Measurements from ENCODE around the gene SLC14A1.
A peak's percentile ranks its signal among the peaks of the same experiment; 100 is the strongest.

Gene SLC14A1

DNA sequence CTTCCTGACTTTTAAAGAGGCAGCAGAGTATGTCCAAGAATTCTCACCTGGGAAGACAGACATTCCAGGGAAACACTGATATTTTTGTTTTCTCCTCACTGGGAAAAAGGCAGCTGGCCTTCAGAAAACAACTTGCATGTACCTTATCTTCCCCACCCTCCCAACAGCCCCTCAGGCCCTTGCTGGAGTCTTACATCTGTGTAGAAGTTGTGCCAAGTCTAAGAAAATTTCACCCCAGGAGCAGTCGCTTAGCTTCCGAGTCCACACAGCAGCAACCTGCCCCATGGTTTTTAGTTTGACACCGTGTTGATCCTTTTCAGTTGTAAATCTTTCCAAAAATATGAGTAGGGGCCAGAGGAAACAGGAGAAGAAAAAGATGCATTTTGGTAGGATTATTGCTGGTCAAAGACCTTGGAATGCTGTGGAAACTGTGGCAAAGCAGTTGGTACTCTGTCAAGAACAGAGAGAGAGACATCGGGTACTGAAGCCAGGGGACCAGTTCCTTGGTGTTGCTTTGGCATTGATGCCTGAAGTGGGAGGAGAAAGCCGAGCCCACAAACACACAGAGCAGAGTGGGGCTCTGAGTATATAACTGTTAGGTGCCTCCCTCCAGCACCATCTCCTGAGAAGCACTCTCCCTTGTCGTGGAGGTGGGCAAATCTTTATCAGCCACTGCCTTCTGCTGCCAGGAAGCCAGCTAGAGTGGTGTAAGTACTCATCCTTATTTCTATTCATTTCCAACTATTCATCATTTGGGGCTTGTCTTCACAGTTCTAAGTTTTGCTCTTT is at the start of gene SLC14A1:
SLC14A1 (plus strand) TSS at position 615 of the 789 bp plus-strand sequence. CDS start 6,140 bp downstream, outside the sequence.
- no peak for DNase-seq (ENCODE audit: low spot score)

DNA sequence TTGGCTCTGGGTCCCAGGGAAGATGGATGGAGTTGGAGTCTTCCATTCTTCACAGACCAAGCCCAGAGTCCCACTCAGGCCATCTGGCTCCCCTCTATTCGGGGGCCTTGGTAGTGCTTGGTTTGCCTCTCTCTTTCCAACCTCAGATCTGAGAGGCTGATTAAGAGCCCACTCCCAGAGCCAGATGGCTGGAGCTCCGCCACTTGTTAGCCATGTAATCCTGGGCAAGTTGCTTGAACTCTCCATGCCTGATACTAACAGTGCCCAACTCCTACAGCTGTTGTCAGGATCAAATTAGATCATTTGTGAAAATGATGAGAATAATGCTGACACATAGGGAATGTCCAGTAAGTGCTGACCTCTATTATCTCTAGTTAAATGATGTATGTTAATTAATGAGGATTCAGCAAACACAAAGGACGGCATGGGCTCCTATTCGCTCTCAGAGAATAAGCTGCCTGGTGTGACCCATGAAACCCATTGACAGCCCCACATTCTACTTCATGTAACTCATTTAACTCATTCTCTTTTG is 46.6 kb upstream of the SLC14A1 start:
- DNase-seq (ENCODE audit: low spot score), result no peak

DNA sequence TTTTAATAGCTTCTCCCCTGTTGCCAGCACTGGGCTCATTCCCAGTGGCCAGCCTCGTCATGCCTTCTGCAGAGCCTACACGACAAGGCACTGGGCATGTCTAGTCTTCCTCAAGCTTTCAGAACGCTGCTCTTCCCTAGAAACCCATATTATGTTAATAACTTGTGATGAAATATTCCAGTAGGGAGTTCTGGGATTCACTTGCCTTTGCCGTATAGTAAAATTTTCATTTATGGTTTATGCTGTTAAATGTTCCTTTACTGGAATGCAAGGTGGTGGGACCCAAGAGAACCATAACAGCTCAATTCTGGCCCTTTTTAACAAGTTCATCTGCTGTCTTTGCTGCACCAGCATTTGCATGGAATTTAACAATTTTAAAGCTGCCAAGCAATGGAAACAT is 45.5 kb upstream of the SLC14A1 start:
- DNase-seq (ENCODE audit: low spot score), result no peak

DNA sequence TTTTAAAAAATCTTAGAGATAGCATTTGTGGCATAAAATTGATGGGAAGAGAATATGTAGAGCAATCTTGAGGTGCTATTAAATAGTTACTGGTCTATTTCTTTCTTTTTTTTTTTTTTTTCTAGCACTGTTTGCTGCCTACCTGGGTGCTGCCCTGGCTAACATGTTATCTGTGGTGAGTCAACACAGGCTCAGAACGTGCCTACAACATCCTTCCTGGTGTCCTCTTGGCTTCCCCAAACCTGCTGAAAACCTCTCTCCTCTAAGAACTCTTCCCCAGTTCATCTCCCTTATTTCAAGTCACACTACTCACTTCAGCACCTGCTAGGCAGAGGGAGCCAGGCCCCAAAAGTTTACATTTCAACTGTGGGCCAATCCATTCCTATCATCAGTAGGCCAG is 45.1 kb upstream of the SLC14A1 start:
- DNase-seq (ENCODE audit: low spot score), result no peak

DNA sequence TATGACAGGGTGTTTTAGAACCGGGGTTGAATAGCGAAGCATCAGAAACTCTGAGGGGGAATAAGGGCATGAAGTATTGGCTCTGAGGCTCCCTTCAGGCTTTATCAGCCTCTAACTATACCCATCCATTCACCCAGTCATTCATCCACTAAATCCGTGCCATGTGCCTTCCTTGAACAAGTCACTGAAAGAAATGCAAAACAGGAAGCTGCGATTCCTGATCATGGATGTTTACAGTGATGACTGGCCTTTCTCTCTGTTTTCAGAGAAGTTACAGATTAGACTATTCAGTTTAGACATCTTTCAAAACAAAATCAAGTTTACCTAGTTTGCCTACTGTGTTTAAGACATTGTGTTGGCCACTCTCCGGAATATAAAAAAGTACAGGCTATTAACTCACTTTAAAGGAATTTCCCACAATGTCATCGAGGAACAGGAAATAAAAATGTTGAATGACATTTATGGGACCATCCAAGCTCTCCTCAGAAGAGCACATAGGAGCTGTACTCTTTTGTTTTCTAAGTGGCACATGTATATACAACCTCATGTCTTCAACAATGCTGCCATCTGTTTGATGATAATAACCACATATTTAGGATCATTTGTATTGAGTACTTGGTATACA is 43.8 kb upstream of the SLC14A1 start:
- no peak for DNase-seq (ENCODE audit: low spot score)

DNA sequence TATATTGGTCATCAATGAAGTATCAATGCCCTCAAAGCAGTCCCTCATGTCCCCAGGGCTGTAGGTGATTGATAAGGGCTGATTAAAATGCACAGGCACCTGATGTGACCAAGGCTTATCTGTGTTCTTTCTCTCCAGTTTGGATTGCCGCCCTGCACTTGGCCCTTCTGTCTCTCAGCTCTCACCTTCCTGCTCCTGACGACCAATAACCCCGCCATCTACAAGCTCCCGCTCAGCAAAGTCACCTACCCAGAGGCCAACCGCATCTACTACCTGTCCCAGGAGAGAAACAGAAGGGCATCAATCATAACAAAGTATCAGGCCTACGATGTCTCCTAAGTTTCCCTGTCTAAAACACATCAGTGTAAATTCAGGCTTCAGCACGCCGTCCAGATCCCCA is 41.8 kb upstream of the SLC14A1 start:
- DNase-seq (ENCODE audit: low spot score), result no peak

DNA sequence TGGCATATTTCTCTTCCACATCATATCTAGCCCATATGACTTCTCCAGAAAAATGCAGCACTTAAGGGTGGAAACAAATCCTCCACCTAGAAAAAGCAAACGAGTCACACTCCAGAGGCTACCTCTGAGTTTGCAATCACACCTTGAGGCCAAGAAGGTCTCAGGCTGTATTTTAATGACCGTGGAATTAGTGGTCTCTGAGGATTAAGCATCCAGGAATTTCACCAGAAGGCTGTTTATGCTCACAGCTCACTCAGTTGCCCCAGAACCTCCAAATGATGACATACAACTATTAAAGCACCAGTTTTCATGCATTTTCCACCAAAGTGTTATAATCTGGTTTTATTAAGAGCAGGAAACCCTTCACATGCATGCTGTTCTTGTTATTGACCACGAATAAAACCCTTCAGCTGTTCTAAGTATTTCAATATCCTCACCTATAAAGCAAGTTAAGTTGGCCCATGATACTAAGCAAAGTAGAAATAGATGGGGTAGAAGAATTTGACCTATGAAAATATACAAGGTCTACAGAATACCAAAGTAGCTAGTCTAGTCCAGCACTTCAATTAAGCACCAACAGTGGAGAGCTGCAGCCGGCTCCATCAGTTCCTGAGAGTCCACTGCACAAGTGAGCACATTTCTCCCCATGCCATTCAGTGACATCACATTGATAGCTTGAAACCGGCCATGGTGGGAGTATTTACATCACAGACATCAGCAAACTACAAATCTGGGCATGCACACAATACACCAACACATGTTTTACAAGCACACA is 39.5 kb upstream of the SLC14A1 start:
- peak; percentile 43 for DNase-seq (ENCODE audit: low spot score)

DNA sequence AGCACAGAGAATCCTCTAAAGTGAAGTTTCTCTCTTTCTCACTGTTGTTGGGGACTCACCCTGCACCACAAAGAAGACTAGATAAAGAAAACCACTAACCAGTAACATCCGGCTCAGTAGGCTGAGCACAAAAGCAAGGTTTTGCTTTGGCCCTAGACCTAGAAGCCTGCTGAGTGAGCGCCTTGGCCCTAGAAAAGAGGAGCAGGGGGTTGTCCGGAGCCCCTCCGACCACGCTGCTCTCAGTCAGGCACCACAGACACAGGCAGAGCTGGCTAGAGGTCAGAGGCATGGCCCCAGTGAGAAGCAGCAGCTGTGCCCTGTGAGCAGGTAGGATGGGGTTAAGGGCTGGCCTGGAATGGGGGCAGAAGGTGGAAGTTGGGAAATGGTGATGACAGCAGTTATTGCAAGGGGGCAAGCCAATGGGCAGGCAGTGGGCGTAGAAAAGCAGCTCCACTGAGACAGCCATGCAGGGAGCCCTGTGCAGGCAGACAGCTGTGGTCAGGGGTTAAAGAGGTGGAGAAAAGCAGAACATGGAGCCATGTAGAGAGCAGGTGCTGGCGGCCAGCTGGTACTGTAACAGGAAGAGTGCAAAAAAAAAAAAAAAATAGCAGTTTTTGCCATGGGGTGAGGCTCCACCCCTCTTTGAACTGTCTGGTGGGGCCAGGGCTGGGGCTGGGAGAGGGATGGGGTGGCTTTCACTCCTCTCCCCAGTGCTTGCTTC is 36.9 kb upstream of the SLC14A1 start:
- no peak for DNase-seq (ENCODE audit: low spot score)

DNA sequence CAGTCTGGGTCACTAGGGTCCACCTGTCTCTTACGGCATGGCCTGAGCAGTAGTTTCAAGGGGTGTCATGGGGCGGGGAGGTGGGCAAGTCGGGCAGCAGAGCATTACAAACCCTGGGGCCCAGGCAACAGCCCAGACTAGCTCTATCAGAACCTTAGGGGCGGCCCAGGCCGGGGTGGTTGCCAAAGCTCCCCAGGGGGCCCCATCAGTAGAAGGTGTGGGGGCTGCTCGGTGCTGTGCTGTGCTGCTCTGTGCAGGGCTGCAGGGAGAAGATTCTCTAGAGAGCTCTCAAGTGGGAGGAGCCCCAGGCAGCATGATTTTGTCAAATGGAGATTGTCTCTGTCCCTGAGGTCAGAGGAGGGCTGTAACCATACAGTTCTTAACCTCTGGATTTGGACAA is 36.4 kb upstream of the SLC14A1 start:
- no peak for DNase-seq (ENCODE audit: low spot score)

DNA sequence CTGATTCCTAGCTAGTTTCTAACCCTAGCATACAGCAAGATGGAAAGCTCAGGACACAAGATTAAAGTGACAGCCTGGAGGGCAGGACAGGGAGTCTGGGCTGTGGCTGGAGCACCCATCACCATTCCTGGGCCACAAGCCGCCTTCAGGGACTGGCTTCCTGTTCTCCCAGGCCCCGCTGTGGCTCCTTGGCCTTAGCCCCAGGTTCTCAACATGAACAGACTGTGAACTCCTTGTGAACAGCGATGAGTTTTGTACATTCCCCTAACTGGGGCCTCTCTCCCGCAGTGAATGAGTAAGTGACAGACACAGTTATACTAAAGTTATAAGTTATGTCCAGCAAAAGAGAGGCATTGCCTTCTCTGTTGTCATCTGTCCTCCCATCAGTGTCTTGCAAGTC is 35.9 kb upstream of the SLC14A1 start:
- DNase-seq (ENCODE audit: low spot score), result no peak

DNA sequence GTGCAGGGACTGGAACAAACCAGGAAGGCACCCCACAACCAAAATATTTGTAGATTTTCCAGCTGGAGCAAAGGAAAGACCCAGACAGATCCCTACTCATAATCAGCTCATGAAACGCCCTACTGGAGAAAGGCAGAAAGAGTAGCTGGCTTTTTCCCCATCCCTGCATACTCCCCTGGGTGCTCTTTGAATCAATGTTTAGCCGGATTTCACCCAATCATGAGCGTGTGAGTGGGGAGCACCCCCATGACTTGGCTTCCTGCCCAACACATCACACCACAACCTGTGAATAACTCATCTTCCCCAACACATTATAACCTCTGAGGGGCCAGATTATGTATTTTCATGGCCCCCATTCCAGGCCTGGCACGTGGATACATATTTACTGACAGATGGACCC is 35.1 kb upstream of the SLC14A1 start:
- no peak for DNase-seq (ENCODE audit: low spot score)

DNA sequence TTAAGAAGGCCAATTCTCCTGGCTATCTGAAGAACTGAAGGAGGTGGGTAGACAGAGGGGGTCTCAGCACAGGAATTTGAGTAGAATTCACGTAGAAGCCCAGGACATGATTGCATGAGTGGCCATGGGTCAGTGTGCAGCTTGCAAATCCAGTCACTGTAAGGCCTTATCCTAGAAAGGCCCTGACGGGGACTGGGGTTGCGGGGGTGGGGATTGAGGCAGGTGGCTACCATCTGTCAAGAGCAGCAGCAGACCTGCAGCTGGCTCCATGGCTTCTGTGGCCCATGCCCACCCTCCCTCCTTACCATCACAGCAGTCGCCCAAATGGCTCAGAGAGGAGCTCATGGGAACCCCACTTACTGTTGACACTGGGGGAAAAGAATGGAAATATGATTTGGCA is 34.6 kb upstream of the SLC14A1 start:
- DNase-seq (ENCODE audit: low spot score), result no peak

DNA sequence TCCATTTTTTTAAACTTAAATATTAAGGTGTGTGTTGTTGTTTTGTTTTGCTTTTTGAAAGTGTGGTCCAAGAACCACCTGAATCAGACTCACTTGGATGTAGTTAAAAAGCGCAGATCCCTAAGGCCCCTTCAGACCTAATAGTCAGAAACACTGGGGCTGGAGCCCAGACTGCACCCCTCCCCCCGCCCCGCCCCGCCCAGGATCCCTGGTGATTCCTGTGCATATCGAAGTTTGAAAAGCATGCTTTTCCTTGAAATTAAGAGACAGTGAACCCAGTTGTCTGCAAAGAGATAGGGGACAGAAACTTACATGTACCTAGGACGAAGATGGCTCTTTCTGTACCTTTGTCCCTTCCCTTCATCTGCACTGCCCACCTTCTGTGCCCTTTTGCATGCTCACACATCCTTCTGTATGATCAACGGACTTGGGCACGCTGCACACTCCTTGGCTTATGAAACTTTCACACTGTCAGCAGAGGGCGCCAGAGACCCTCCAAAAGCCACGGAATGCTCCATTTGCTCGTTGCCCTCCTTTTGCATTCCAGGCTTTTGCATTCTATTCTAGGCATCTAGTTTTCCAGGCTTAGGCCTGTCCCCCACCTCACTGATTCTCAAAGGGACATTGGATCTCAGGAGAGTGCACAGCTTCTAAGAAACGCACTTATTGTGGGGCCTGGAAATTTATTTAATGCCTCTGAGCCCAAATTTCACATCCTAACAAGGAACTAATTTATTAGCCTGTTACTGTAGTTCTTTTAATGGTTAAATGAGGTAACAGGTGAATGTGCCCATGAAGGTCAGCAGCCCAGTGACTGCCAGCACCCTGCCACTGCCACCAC is 32.8 kb upstream of the SLC14A1 start:
- peak; percentile 84 for DNase-seq (ENCODE audit: low spot score)

DNA sequence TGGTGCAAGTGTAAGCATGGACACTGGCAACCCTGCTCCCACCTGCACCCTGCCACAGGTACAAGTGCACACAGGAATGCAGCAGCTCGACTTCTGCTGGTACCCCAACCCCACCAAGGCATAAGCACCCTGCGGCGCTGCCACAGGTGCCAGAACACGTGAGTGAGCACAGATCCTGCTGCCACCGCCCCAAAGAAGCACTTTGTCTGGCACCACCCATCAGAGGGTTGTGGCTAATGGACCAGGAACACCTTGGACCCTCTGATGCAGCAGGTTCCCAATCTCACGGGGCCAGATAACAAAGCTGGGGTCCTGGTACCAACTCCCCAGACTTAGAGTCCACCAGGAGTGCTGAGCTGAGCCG is 32.2 kb upstream of the SLC14A1 start:
- DNase-seq (ENCODE audit: low spot score), result no peak

DNA sequence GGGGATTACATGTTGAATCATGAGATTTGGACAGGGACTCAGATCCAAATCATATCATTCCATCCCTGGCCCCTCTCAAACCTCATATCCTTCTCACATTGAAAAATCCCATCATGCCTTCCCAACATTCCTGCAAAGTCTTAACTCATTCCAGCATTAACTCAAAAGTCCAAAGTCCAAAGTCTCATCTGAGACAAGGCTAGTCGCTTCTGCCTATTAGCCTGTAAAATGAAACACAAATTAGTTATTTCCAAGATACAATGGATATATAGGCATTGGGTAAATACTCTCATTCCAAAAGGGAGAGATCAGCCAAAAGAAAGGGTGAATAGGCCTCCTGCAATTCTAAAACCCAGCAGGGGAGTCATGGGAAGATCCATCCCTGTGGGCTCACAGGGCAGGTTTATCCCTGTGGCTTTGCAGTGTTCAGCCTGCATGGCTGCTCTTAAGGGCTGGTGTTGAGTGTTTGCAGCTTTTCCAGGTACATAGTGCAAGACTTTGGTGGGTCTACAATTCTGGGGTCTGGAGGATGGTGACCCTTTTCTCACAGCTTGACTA is 21.2 kb upstream of the SLC14A1 start:
- DNase-seq (ENCODE audit: low spot score), result no peak

DNA sequence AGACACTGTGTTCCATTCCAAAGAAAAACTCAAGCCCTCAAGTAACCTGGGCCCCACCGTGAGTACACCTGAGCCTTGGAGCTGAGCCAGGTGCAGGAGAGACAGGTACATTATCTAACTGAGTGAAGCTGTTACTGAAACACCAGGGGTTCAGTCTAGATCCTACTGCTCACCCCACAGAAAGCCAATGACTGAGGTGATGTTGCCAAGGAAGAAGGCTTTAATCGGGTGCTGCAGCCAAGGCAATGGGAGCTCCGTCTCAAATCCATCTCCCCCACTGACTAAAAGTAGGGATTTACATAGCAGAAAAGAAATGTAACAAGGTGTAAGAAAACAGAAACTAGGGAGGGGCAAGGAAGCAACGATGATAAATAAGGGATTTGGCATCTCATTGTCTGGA is 15.2 kb upstream of the SLC14A1 start:
- no peak for DNase-seq (ENCODE audit: low spot score)

DNA sequence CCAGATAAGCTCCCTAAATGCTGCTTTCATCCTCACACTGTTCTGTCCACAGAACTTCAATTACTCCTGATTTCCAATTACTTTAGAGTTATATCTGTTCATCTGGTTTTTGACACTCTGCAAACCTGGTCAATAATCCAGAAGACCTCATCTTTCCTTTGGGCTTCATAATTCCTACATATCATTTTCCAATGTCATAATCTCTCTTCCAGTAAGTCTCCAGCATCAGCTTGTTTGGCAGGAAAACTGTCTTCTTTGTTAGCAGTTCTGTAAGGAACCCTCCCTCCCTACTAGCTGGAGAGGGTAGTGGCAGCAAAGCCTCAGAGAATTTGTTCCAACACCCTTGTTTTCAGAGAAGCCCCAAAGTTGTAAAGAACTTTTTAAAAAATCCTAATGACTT is 11.9 kb upstream of the SLC14A1 start:
- DNase-seq (ENCODE audit: low spot score), result no peak

DNA sequence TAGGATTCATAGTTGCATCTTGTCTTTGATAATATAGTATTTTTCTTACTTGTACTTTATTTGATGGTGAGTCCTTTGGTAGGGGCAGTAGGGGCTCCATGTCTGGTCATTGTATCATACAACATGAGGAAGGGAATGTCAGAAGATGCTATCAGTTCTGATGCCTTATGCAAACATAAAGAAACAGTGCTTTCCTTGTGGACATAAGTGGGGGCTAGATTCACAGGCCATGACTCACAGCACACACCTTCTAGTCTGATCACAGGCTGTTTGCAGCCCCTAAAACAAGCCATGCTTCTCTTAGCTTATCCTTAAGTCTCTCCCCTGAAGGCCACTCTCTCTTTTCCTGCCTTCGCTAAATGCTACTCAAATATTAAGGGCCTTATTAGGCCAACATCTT is 10.7 kb upstream of the SLC14A1 start:
- no peak for DNase-seq (ENCODE audit: low spot score)

DNA sequence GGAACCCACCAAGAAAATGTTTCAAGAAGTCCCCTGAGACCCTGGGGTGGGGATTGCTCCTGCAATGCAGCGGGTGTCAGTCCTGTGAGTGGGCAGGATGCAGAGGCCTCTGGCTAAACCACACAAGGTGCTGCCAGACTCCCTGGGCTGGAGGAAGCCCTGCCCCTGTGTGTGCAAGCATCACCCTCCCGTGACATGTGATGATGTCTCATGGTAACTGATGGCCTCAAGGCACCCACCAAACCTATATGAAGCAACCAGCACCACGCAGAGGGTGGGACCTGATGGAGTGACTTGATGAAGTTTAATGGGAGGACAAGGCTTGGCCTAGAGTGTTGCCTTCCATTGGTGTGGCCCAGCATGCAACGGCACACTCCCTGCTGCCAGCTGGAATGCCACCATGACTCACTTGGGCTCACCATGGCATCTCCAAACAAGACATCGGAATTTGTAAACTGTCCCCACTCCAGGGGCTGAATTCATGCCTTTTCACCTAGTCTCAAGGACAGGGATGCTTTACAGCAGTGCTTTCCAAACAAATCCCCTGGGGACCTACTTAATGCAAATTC is 8.7 kb upstream of the SLC14A1 start:
- DNase-seq (ENCODE audit: low spot score), result no peak

DNA sequence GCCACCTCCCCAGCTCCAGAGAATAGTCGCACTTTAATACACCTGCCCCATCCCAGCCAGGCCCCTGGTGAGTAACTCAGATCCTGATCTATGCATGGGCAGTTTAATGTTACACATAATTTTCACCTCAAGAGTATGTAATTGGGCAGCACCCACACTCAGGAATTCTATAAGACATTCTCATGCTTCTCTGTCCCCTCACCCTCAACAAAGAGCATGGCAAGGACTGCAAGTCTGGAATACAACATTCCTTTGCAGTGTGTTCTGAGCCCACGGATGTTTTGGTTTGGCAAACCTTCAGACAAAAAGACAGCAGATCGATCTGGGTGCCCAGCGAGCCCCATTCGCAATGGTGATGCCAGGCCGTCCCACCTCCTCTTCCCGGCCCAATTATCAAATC is 4.9 kb upstream of the SLC14A1 start:
- DNase-seq (ENCODE audit: low spot score), result no peak

DNA sequence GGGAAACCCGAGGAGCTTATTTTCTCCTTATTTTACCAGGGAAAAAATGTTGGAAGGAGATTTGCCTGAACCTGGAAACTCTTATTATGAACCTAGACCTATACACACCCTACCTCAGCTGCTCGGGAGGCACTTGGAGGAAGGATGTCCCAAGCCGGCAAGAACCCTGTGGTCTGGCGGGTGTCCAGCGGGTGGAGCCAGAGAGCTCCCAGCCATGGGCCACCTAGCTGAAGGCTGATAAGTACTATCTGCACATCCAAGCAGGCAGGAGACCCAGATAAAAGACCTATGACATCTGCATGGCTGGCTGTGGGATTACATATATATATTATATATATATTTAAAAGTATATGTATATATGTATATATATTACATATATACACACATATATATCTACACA is 1.1 kb upstream of the SLC14A1 start:
- peak; percentile 87 for DNase-seq (ENCODE audit: low spot score)

Data from AG20443 (cell line).